ENCODE results near the gene SUPT20H.
A peak's percentile ranks its signal among the peaks of the same experiment; 100 is the strongest.

SUPT20H gene

DNA sequence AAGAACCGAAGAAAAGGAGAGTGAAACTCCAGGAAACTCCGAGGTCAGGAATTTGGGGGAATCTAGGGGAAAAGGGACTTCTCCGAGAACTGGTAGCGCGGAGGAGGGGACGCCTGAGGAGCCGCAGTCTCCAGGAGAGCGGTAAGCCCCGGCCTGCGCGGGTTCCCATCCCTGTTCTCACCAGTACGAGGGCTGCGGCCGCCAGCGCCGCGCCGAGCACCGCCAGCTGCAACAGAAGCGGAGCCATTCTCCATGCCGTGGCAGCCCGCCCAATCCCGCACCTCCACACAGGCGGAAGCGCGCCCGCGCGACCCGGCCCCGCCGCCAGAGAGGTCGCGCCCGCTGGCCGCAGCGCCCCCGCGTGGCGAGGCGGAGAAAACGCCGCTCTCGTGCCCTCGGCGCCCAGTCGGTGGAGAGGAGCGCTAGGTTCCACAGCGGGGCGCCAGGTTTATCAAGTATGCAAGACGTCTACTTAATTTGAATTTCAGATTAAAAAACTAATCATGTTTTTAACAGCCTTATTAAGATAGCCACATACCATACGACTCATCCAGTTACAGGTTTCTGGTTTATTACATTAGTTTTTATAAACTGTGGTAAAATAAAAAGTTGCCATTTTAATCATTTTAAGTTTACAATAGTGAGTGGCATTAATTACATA is 60.3 kb downstream of the SUPT20H start, which contains the start of gene ALG5:
ALG5 (minus strand) TSS at position 287 of the 661 bp plus-strand sequence; CDS start at position 247, 40 bp downstream.
- peak; percentile 73 for DNase-seq (ENCODE audit: low read depth)

GRCh38 chr13:36998624-36999041 is 60.9 kb downstream of the SUPT20H start:
- DNase-seq (ENCODE audit: low read depth) = no peak

- DNase-seq (ENCODE audit: low read depth) = no peak
Measured at GRCh38 chr13:36997716-36998427, 61.6 kb downstream of the SUPT20H start.

DNA sequence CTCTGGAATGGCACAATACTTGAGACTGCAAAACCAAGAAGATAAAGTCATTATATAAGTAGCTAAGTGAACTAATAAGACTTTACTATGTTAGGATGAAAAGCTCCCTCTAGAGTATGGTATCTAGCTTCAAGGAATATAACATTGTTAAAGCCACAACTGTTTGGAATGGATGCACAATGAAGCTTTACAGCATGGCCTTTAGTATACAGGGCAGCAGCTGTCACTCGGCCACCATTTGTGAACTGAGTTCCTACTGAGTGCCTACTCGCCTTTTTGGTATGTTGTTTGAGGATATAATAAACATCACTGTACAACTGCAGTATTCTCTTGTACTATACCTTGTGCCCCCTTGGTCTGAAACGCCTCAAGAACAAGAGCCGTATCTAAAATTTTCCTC is 67.1 kb downstream of the SUPT20H start:
- no peak for DNase-seq (ENCODE audit: low read depth)

DNA sequence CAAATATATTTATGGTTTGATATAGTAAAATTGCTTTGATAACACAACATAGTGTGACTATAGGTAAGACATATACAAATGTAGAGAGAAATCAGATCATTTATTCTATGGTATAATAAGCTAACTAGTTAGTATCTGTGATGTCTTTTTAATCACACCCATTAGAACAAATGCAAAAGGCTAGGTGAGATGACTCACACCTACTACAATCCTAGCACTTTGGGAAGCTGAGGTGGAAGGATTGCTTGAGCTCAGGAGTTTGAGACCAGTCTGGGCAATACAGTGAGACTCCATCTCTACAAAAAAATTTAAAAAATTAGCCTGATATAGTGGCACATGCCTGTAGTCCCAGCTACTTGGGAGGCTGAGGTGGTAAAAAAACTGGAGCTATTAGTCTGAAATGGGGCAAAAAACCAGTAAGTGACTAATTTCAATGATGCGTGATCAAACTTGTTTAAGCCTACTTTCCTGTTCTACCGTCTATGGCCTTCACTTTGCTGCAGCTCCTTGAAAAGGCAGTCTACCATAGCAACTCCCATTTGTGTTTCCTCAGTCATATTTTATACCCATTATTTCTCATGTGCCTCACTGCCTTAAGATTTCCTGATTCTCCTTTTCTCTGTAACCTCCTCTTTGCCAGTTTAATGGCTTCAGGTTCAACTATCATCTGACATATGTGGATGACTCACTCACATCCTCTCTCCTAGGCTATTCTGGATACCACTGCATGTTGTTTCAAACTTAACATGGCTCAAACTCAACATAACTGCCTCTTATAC is 72.8 kb downstream of the SUPT20H start:
- no peak for DNase-seq (ENCODE audit: low read depth)

- peak; percentile 55 for DNase-seq (ENCODE audit: low read depth)
Measured at GRCh38 chr13:36981156-36981743, 78.2 kb downstream of the SUPT20H start.

GRCh38 chr13:36979361-36980050 is 80.0 kb downstream of the SUPT20H start:
- DNase-seq (ENCODE audit: low read depth) = no peak

GRCh38 chr13:36975172-36975571 is 84.3 kb downstream of the SUPT20H start:
- DNase-seq (ENCODE audit: low read depth) = no peak

DNA sequence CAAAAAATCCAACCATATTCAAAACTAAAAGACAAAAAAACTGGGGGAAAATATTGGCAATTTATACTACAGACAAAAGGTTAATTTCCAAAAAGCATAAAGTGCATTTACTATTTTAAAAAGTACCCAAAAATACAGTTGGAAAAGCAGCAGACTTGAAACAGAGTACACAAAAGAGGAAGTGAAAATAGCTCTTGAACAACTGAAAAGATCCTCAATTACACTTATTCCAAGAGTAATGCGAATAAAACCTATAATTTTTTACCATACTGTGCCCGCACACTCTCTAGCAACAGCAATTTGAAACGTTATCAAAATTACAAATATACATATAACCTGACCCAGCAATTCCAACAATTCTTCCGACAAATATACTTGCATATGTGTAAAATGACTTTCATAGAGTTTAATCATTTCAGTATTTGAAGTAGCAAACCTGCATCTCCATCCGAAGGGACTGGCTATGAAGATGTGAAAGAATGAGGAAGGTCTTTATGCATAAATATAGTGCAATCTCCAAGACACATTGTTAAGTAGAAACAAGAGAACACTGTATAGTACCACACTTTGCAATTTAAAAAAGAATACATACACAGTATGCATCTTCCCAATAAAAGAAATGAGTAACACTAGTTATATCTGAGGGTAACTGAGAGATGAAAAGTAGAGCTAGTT is 85.7 kb downstream of the SUPT20H start:
- DNase-seq (ENCODE audit: low read depth) = no peak

- no peak for DNase-seq (ENCODE audit: low read depth)
Measured at GRCh38 chr13:36973009-36973408, 86.5 kb downstream of the SUPT20H start.

GRCh38 chr13:36966404-36966803 is 93.1 kb downstream of the SUPT20H start:
- no peak for DNase-seq (ENCODE audit: low read depth)

DNA sequence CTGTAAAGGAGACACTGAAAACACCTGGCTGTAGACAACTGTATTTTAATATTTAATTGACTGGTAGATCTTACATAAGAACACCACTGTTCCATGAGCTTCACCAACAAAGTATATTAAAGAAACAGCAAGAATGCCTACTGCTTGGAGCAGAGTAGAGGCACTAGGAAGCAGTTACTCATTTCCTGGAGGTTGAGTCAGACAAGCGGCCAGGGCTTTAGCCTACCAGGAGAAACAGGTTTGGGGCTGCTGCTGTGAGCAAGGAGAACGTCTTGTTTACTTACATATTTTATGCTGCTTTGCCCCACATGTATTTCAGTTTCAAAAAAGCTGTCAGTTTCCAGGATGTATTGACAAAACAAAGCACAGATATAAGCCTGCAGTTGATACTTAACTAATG is 93.7 kb downstream of the SUPT20H start:
- DNase-seq (ENCODE audit: low read depth) = peak; percentile 69

- peak; percentile 54 for DNase-seq (ENCODE audit: low read depth)
Measured at GRCh38 chr13:36959456-36960116, 99.9 kb downstream of the SUPT20H start.

Data from stromal cell of bone marrow (primary cell).